Stimulated activated CD4-positive, alpha-beta T cell treated with anti-CD3 and anti-CD28 coated beads, Interleukin-15, amount 100 ng/mL, for 48 hours (primary cell): Measurements from ENCODE around the gene APLF.

Source experiments
- DNase-seq, 2 donors: peaks; one replicate each; pipeline ENCODE4 v3.0.0-alpha.2; 2020; ENCODE audit warnings: low read depth in 2 of 2

The APLF gene

GRCh38 chr2:68467077-68467960 lies at the start of gene APLF, which contains the start of gene FBXO48:
TSS of gene APLF (plus strand) at chr2:68467585. CDS start at chr2:68467732, 147 bp downstream.
TSS of gene FBXO48 (minus strand) at chr2:68467294. CDS start at chr2:68465145, 2,149 bp downstream.
- peak; percentile 94 to 95 for DNase-seq

GRCh38 chr2:68417926-68418325 lies 49.5 kb upstream of the APLF start:
- no peak for DNase-seq

DNA sequence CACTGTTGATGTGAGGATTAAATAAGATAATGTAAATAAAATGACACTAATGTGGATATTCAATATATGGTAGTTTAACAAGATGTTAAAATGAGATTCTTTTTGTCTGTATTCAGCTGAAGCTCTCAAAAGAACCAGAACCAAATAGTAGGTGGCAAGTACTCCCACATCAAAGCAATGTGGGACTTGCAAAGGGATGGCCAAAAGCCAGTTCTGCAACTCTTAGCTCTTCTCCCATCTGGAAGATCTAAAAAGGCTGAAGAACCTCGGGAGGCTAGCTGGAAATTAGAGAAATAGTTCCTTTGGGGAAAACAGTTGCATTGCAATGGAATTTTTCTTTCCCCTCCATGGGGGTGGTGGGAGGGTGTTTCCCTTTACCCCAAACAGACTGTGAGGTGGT lies 49.0 kb upstream of the APLF start:
- no peak for DNase-seq

- no peak for DNase-seq
Observed at GRCh38 chr2:68418855-68419254, 48.5 kb upstream of the APLF start.

DNA sequence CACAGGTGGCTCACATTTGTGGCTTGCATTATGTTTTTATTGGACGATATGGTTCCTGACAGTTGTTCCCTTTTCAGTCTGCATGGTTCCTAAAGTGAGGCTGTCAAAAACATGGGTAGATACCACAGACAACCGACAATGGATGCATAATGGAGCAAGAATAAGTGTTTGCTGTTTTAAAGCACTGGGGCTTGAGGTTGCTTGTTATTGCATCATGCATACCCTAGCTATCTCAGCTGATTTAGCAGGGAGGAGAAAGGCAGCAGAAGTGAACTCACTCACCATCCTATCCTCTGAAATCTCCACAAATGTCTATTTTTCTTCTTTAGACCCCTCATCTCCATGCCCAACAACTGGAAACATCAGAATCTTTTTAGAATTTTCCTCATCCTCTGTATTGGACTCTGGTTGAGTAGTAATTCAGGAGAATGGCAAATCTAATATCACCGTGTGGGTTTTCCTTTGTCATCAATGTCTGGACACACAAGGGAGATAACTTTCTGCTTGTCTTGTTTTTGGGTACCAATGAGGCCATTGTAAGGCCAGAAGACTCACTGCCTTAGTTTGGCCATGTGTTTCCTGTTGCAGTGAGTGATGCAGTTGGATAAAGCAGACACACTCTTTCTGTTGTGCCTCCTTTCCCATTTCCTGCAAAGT lies 47.0 kb upstream of the APLF start:
- DNase-seq: no peak

DNA sequence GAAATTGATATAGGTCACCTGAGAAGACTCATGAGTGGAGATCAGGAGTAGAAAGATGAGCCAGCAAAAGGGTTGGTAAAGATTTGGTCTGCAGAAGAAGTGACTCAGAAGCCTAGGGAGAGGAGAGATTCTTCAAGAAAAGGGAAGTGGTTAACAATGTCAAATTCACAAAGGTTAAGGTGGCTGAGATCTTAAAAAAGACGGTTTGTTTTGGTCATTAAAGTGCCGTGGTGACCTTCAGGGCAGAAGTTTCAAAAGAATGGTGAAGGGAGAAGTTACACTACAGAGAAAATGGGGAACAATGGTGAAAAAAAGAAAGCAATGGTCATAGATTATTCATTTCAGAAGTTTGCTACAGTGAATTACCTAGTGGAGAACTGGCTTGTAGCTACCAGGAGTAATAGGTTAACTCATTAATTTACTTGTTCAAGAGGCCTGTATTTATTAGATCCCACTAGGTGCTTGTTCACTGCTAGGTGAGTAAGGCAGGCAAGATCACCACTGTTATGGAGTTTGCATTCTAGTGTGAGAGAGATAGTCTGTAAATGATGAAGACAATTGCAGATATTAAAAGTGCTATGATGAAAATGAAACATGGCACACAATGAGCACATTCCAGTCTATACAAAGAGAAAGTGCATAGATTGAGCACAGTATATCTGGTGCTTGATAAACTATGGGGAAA lies 43.3 kb upstream of the APLF start:
- no peak for DNase-seq

DNA sequence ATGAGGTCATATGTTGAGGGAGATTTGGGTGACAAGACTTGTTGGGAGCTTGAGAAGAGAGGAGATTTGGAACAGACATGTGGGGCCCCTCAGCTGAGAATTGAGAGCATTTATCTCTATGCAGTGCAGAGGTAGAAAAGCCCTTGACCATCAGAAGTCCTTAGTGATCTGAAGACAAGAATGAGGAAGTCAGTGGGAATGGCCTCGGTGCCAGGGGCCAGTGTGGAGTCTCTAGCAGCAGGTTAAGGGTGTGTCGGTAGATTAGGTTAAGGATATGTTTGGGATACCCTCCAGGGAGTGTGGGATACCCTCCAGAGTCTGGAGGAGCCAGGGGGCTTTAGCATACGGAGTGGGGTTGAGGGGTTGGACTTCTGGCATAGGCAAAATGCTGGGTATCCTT lies 41.9 kb upstream of the APLF start:
- DNase-seq: no peak

GRCh38 chr2:68426446-68426845 lies 40.9 kb upstream of the APLF start:
- DNase-seq: no peak

- no peak for DNase-seq
Observed at GRCh38 chr2:68426848-68427579, 40.4 kb upstream of the APLF start.

- DNase-seq: no peak
Observed at GRCh38 chr2:68428126-68428525, 39.3 kb upstream of the APLF start.

GRCh38 chr2:68428746-68429145 lies 38.6 kb upstream of the APLF start:
- DNase-seq: no peak

DNA sequence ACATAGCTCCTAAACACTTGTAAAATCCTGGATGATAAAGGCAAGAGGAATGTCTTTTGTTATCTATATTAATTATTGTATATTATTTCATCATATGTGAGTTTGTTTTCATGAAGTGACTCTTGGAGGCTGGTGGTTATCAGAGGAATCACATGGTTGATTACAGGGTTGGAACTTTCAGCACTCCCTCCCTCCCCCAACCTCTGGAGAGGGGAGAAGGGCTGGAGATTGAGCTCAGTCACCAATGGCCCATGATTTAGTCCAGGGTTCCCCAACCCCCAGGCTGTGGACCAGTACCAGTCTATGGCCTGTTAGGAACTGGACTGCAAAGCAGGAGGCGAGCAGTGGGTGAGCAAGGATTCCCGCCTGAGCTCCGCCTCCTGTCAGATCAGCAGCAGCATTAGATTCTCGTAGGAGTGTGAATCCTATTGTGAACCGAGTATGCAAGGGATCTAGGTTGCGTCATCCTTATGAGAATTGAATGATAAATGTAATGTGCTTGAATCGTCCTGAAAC lies 38.0 kb upstream of the APLF start:
- DNase-seq: no peak

DNA sequence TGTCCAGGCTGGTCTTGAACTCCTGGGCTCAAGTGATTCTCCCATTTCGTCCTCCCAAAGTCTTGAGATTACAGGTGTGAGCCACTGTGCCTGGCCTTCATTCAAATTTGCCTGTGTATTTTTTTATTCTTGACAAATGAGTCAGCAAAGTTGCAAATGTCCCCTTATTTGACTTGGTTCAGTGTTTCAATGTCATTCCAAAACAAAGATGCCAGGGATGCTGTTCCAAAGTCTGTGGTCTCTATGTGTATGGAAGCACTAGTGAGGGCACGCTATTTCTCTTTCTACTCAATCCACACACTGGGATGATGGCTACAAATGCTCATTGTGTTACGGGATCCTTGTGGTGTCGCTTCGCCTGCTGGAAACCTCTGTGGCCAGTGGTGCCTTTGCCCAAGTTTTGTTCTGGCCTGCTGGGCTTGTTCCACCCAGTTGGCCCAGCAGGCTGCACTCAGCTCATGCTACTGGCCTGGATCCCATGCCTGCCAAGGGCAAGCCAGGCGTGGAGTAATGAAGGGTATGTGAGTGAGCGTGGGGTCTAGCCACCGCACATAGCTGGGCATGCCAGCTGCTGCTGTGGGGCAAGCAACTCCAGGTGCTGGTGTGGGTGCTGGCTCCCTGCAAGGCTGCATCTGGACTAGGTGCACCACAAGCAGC lies 35.9 kb upstream of the APLF start:
- no peak for DNase-seq

DNA sequence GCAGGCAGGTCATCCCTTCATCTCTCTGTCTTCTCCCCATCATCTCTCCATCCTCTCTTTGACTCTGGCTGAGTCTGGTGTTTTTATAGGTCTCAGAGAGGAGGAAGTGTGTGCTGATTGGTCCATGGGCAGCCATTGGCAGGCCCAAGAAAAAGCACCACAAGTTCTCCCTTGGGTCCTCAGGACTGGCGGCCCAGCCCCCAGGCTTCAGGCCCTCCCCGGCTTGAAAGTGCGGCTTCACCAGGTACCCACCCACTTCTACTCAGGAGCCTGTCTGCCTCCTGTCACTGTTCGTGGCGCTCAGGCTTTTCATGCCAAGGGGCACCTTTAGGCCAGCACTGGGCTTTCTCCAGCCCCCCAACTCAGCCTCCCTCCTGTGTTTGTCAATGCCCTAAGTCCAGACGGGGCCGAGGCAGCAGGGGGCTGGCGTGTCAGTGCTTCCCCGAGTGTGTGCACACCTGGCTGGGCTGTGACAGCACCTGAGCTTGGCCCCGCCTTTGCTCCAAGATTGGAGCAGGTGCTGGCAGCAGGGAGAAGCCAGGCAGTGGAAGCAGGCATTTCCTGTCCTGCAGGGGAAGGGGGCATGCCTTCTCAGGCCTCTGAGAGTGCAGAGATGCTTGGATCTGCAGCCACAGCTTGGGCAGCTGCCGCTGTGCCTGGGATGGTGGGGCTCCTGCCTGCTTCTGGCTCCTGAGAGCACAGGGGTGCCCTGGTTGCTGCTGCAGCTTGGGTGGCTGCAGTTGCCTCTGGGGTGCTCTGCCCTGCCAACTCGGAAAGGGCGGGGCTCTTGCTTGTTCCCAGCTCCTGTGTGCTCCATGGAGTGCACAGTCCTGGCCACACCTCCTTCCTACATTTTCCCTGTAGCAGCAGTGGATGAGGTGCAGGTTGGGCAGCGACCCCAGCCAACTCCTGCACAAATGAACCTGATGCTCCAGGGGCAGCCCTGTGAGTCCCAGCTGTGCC lies 34.4 kb upstream of the APLF start:
- DNase-seq: no peak

- DNase-seq: no peak
Observed at GRCh38 chr2:68434981-68435380, 32.4 kb upstream of the APLF start.

DNA sequence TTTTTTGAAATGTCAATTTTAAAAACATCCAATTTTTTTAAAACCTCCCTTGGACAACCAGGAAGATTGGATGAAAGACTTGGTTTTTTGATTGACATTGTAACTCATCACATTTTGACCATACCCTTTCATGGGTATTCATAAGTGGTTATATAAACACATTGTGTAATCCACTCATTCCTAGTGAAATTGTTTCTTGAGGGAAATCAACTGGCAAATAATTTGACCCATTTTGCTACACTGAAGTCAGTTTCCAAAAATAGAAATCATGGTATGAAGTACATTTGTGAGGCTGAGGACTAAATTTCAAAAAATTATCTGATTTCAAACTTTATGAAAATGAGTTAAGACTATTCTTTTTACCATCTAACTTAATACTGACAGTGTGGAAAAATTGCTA lies 31.8 kb upstream of the APLF start:
- no peak for DNase-seq

DNA sequence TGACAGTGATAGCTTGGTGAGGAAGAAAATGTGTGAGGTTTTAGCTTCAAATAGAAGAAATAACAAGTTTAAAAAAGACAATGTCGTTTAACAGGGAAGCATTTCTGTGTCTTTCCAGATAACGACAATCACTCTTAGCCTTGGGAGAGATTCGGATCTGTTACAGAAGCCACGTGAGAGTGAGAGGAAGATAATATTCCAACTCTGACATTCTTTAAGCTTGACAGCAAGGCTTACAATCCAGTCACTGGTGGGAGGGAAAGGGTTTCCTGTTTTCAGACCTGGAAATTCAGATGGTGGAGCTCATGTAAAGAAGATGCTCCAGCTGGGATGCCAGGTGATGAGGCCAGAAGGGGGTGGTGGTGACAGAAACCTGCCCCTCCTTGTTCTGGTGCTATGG lies 31.1 kb upstream of the APLF start:
- DNase-seq: no peak

- no peak for DNase-seq
Observed at GRCh38 chr2:68438455-68439303, 28.7 kb upstream of the APLF start.
